HG02763 (cell line): ENCODE results near the gene HPDL.
"Not testable (repeated sequence)": the region's sequence is repeated elsewhere in the genome, so short reads cannot be mapped to it uniquely, and the experiment has no call there.

Experiments used
- ATAC-seq: cut with Tn5 transposase; IDR thresholded peaks from one replicate; pipeline ENCODE4 v1.9.1; 2021; ENCODE audit warnings: mild to moderate bottlenecking, moderate library complexity; ENCODE audit not compliant: unreplicated experiment

Gene HPDL

GRCh38 chr1:45348966-45349677 lies 22.4 kb downstream of the HPDL start:
- no peak for ATAC-seq

- ATAC-seq, result no peak
These were observed 24.8 kb downstream of the HPDL start for GRCh38 chr1:45351508-45351907.

DNA sequence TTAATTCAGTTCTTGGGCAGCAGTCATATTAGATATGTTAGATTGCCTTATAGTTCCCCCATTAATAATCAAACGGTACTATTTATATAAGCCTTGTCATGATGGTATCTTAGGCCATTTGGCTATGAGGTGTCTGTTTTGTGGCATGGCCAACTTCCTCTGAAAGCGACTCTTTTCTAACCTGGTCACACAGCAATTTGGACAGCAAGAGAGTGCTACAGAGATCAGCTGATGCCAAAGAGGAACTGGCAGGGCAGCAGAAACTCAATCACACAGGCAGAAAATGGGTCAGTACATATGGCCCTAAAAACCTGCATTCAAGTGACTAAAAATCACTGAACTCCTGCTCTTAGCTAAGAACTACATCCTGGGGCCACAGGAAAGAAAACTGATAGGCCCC lies 27.0 kb downstream of the HPDL start:
- no peak for ATAC-seq

- no peak for ATAC-seq
These were observed 28.1 kb downstream of the HPDL start for GRCh38 chr1:45354838-45355237.

DNA sequence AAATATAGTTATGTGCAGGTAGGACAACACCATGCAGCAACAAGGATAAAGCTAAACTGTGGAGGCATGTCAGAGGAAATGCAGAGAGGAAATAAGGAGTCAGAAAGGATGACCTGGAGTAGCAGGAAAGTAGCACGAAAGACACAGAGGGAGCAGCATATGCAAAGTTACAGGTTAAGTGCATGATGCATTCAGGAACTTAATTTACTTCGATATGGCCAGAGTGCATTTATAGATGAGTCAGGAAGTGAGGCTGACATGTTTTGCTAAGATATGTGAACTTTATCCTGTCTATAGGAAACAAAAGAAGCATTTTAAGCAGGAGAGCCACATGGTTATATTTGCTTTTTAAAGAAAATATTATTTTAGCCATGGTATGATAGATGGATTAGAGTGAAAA lies 29.0 kb downstream of the HPDL start:
- no peak for ATAC-seq

GRCh38 chr1:45356186-45356585 lies 29.5 kb downstream of the HPDL start:
- no peak for ATAC-seq

- no peak for ATAC-seq
These were observed 33.3 kb downstream of the HPDL start for GRCh38 chr1:45359882-45360513.

DNA sequence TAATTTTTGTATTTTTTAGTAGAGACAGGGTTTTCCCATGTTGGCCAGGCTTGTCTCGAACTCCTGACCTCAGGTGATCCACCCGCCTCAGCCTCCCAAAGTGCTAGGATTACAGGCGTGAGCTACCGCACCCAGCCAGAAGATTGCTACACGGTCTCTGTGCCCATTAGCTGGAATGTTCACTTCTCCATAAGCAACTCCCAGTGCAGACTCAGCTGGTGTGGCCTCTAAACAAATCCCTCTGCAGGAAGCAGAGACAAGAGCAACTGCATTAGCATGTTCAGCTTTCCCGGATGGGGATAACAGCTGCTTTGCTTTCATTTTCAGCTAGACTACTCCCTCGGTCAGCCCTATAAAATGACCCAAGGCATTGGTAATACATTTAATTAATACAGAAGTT lies 34.3 kb downstream of the HPDL start:
- not testable (repeated sequence) for ATAC-seq

- ATAC-seq, result no peak
These were observed 37.6 kb downstream of the HPDL start for GRCh38 chr1:45364294-45364693.

GRCh38 chr1:45365051-45365450 lies 38.4 kb downstream of the HPDL start:
- ATAC-seq, result peak; percentile 58

GRCh38 chr1:45370575-45370974 lies 43.9 kb downstream of the HPDL start:
- peak; percentile 66 for ATAC-seq

GRCh38 chr1:45373573-45373972 lies 46.9 kb downstream of the HPDL start:
- no peak for ATAC-seq

DNA sequence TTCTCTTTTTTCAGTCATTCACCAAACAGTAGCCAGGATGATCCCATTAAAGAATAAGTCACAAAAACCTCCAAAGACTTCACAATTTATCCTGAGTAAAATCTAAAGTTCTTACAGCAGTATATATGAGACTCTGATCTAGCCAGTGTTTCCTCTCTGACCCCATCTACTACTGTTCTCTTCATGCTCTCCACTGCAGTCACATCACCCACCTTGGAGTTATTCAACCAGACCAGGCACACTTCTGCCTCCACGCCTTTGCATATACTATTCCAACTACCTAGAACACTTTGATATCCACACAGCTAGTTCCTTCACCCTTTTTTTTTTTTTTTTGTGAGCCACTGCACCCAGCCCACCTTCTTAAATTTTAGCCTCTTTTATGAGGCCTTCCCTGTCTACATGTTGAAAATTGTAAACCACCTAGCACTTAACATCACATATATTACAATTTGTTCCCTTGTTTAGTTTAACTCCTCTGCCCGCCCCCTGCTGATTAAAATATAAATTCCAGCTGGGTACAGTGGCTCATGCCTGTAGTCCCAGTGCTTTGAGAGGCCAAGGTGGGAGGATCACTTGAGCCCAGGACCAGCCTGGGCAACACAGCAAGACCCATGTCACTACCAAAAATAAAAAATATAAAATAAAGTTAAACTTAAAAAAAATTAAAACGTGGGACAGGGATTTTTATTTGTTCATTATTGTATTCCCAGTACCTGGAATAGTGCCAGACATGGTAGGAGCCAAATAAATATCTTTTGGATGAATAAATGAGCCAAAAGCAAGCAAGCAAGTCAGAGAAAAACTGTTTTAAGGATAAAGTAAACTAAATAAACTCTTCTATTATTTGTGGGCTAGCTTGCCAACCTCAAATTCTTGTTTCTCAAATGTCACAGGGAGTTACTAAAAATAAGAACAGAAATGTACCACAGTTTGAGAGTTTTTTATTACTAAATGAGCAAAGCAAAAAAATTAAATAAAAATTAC lies 48.7 kb downstream of the HPDL start:
- ATAC-seq, result no peak

- no peak for ATAC-seq
These were observed 51.5 kb downstream of the HPDL start for GRCh38 chr1:45378184-45378583.
